GM12801 (cell line): ENCODE results near the gene LSM3.

ENCODE experiments used
- CTCF ChIP-seq: IDR thresholded peaks from one replicate; pipeline ENCODE4 v1.5.1; 2011; ENCODE audit warnings: control low read depth; ENCODE audit not compliant: insufficient read length; ENCODE audit errors: extremely low read depth

LSM3 gene

GRCh38 chr3:14178247-14179113 is at the start of gene LSM3, which contains the start of gene XPC:
Gene LSM3, plus strand, starts transcription at chr3:14178817. Its CDS starts 44 bp downstream, at chr3:14178861.
Gene XPC, minus strand, starts transcription at chr3:14178601. Its CDS starts 33 bp downstream, at chr3:14178568.
- no peak for TF ChIP-seq CTCF

- TF ChIP-seq CTCF = no peak
Measured at GRCh38 chr3:14129296-14129695, 49.3 kb upstream of the LSM3 start.

- no peak for TF ChIP-seq CTCF
Measured at GRCh38 chr3:14130230-14130629, 48.4 kb upstream of the LSM3 start.

GRCh38 chr3:14130707-14131106 is 47.9 kb upstream of the LSM3 start:
- TF ChIP-seq CTCF = no peak

GRCh38 chr3:14131134-14131533 is 47.5 kb upstream of the LSM3 start:
- no peak for TF ChIP-seq CTCF

- no peak for TF ChIP-seq CTCF
Measured at GRCh38 chr3:14132120-14132519, 46.5 kb upstream of the LSM3 start.

- no peak for TF ChIP-seq CTCF
Measured at GRCh38 chr3:14132689-14133088, 45.9 kb upstream of the LSM3 start.
